Neutrophil (primary cell): Measurements from ENCODE around the gene CLIP1.
"Not testable (repeated sequence)": the region's sequence is repeated elsewhere in the genome, so short reads cannot be mapped to it uniquely, and the experiment has no call there.

Experiments used
- H3K27ac ChIP-seq: fragments of 200-600 bp; sonication (generic); 2 replicates; pipeline ENCODE4 v1.5.1; 2016; ENCODE audit warnings: mild to moderate bottlenecking, moderate library complexity
- H3K27me3 ChIP-seq: fragments of 200-600 bp; sonication (generic); 2 replicates; pipeline ENCODE4 v1.6.0; 2016; ENCODE audit warnings: mild to moderate bottlenecking
- H3K36me3 ChIP-seq: fragments of 200-600 bp; sonication (generic); 2 replicates; pipeline ENCODE4 v1.5.1; 2017
- H3K4me1 ChIP-seq, 2 experiments: fragments of 200-600 bp in 1 of 2; sonication (generic) in 1 of 2; 1 replicate in 1 of 2; 2 replicates in 1 of 2; pipeline versions ENCODE4 v1.5.1 to v1.6.1; 2013 to 2016; ENCODE audit warnings: low read depth in 1 of 2, low read length in 1 of 2, mild to moderate bottlenecking in 1 of 2, moderate library complexity in 1 of 2; ENCODE audit not compliant: control insufficient read depth in 1 of 2, insufficient read depth in 1 of 2
- H3K4me3 ChIP-seq, 2 experiments: fragments of 200-600 bp in 1 of 2; sonication (generic) in 1 of 2; 1 replicate in 1 of 2; 2 replicates in 1 of 2; pipeline ENCODE4 v1.5.1; 2013 to 2016; ENCODE audit warnings: low read depth in 1 of 2, low read length in 1 of 2, mild to moderate bottlenecking in 1 of 2, moderate library complexity in 1 of 2
- H3K9me3 ChIP-seq: fragments of 200-600 bp; sonication (generic); 2 replicates; pipeline ENCODE4 v1.5.1; 2016
- CTCF ChIP-seq: fragments of 200-600 bp; sonication (generic); IDR thresholded peaks from 2 replicates; pipeline ENCODE4 v1.5.1; 2016; ENCODE audit warnings: antibody characterized with exemption

Gene CLIP1

GRCh38 chr12:122266230-122266901 is 156.1 kb downstream of the CLIP1 start, which contains the start of gene VPS33A:
VPS33A (minus strand) TSS chr12:122266494; CDS start chr12:122266408, 86 bp downstream.
- no peak for TF ChIP-seq CTCF
- H3K4me1 ChIP-seq: peaks cover 14 to 19% of the 10 kb centered on the region in 2 experiments

DNA sequence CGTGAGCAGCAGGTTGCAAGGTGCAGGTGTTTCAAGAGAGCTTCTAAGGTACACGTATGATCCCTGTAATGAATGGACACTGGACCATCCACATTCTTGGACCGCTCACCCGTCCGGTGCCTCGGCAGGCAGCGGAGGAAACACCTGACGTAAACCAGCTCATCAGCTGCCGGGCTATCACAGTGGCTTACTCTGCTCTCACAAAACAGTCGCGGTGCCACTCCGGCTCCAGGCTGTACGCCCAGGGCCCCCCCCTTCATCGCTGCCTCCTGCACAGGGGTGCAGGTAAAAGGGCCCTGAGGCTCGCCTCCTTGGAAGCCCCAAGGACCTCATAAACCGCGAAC is 156.6 kb downstream of the CLIP1 start:
- no peak for TF ChIP-seq CTCF
- Histone ChIP-seq H3K36me3 (peaks cover 32% of the 10 kb centered on the region), H3K27me3 (no peaks in the 10 kb centered on the region), H3K27ac (peak overlapping the region; percentile 91), H3K9me3 (no peaks in the 10 kb centered on the region), H3K4me3 (peak overlapping the region; percentile 83 to 98), H3K4me1 (peaks cover 14 to 19% of the 10 kb centered on the region in 2 experiments)

More at GRCh38 chr12:122266230-122266901, 156.1 kb downstream of the CLIP1 start, which contains the start of gene VPS33A:
- no peaks in the 10 kb centered on the region for H3K9me3 ChIP-seq
- H3K4me3 ChIP-seq: peak within 1 kb of the TSS; percentile 83 to 98
- peaks cover 32% of the 10 kb centered on the region for H3K36me3 ChIP-seq
- H3K27ac ChIP-seq: peak within 1 kb of the TSS; percentile 91
- no peaks in the 10 kb centered on the region for H3K27me3 ChIP-seq

DNA sequence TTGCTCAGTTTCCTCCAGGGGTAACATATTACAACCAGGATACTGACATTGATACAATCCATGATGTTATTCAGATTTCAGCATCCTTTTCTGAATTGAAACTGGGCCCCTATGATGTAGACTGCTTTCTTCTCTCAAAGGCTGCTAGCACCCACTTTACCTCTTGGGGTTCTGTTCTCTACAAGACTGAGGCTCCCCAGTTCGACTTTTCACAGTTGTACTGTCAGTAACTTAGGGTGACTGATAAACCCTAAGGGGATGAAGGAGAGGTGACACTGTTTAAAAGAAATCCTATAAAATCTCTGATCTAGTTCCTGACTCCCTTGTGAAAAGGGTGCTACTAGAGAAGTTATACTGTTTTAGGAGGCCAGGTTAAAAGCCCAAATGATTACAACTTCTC is 157.0 kb downstream of the CLIP1 start:
- TF ChIP-seq CTCF: no peak
- Histone ChIP-seq H3K9me3 (no peaks in the 10 kb centered on the region), H3K27ac (peak overlapping the region; percentile 91), H3K4me1 (peaks cover 14 to 19% of the 10 kb centered on the region in 2 experiments), H3K4me3 (peak overlapping the region; percentile 83 to 98), H3K36me3 (peaks cover 32% of the 10 kb centered on the region), H3K27me3 (no peaks in the 10 kb centered on the region)

DNA sequence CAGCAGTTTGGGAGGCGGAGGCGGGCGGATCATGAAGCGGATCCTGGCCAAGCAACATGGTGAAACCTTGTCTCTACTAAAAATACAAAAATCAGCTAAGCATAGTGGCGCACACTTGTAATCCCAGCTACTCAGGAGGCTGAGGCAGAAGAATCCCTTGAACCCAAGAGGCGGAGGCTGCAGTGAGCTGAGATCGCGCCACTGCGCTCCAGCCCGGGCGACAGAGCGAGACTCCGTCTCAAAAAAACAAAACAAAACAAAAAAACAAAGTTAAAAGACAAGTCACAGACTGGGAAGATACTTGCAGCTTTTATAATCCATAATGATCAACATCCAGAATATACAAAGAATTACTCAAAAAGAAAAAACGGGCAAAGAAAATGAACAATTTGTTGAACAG is 161.7 kb downstream of the CLIP1 start:
- H3K27me3 ChIP-seq, H3K4me1 ChIP-seq: not testable (repeated sequence)
- H3K36me3 ChIP-seq: peaks cover 74% of the 10 kb centered on the region

DNA sequence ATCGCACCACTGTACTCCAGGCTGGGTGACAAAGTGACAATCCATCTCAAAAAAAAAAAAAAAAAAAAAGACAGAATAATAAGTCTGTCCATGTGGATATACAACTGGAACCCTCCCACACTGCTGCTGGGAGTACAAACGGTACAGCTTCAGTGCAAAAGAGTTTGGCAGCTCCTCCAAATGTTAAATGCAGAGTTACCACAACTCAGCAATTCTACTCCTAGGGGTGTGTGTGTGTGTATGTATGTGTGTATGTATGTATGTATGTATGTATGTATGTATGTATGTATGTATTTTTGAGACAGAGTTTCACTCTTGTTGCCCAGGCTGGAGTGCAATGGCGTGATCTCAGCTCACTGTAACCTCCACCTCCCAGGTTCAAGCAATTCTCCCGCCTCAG is 163.5 kb downstream of the CLIP1 start:
- not testable (repeated sequence) for H3K4me3 ChIP-seq, H3K9me3 ChIP-seq, H3K4me1 ChIP-seq, H3K27me3 ChIP-seq, H3K27ac ChIP-seq
- H3K36me3 ChIP-seq: peaks cover 86% of the 10 kb centered on the region

More for the DNA sequence above, 161.7 kb downstream of the CLIP1 start:
- not testable (repeated sequence) for H3K9me3 ChIP-seq, H3K27ac ChIP-seq, H3K4me3 ChIP-seq

GRCh38 chr12:122258462-122258861 is 164.0 kb downstream of the CLIP1 start:
- H3K27ac ChIP-seq, H3K9me3 ChIP-seq, H3K27me3 ChIP-seq, H3K4me3 ChIP-seq, H3K4me1 ChIP-seq: not testable (repeated sequence)
- H3K36me3 ChIP-seq: peaks cover 85% of the 10 kb centered on the region

- H3K4me1 ChIP-seq: no peaks in the 10 kb centered on the region
- peaks cover 61% of the 10 kb centered on the region for H3K36me3 ChIP-seq
- H3K27ac ChIP-seq: no peak overlapping the region
- H3K9me3 ChIP-seq: no peaks in the 10 kb centered on the region
- no peak overlapping the region for H3K4me3 ChIP-seq
- no peak for TF ChIP-seq CTCF
- no peaks in the 10 kb centered on the region for H3K27me3 ChIP-seq
These were observed 171.9 kb downstream of the CLIP1 start for GRCh38 chr12:122250536-122250935.
